WI38 (cell line): Measurements from ENCODE around the gene DOK4.

Source experiments
- H3K4me3 ChIP-seq: 2 replicates; pipeline ENCODE4 v1.5.1; 2011; ENCODE audit warnings: low read depth, mild to moderate bottlenecking, control low read depth, low read length
- TF ChIP-seq, protein P1 (sequence below): IDR thresholded peaks from 2 replicates; pipeline ENCODE4 v1.5.1; 2012; ENCODE audit warnings: low read depth, mild to moderate bottlenecking, control low read depth, low read length

DOK4 gene

GRCh38 chr16:57513371-57514102 lies 27.2 kb upstream of the DOK4 start:
- TF ChIP-seq, protein P1, sequence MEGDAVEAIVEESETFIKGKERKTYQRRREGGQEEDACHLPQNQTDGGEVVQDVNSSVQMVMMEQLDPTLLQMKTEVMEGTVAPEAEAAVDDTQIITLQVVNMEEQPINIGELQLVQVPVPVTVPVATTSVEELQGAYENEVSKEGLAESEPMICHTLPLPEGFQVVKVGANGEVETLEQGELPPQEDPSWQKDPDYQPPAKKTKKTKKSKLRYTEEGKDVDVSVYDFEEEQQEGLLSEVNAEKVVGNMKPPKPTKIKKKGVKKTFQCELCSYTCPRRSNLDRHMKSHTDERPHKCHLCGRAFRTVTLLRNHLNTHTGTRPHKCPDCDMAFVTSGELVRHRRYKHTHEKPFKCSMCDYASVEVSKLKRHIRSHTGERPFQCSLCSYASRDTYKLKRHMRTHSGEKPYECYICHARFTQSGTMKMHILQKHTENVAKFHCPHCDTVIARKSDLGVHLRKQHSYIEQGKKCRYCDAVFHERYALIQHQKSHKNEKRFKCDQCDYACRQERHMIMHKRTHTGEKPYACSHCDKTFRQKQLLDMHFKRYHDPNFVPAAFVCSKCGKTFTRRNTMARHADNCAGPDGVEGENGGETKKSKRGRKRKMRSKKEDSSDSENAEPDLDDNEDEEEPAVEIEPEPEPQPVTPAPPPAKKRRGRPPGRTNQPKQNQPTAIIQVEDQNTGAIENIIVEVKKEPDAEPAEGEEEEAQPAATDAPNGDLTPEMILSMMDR, result no peak
- no peak overlapping the region for H3K4me3 ChIP-seq

DNA sequence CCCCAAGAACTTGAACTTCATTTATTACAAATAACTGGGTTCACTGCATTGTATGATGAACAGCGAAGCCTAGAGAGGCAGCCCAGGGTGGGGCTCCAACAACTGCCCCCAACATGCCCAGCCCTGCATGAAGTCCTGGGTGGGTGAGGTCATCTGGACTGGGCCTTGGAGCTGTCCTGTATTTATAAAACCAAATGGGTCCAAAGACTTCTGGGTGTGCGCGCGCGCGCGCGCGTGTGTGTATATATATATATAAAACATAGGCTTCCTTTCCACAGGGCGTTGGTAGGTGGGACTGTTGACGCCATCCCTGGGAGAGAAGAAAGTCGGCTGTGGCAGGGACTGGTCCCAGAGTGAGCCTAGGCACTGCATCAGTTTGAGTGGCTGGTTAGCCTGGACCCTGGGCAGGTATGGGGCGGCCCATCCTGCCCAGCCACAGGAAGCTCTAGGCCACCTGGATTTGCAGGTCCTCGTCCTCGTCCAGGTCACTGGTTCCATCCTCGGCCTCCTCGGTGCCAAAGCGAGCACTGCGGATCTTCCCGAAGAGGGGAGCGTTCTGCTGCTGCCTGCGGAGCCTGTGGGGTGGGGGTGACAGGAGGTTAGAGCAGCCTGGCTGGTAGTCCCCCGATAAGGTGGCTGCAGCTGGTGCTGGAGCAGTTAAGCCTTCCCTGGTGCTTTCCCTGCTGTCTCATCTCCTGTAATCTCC lies 26.2 kb upstream of the DOK4 start:
- TF ChIP-seq, protein P1, result no peak

GRCh38 chr16:57510016-57510871 lies 24.0 kb upstream of the DOK4 start:
- no peak overlapping the region for H3K4me3 ChIP-seq
- TF ChIP-seq, protein P1, result no peak

More for the DNA sequence above, 26.2 kb upstream of the DOK4 start:
- no peak overlapping the region for H3K4me3 ChIP-seq

GRCh38 chr16:57509231-57509923 lies 23.1 kb upstream of the DOK4 start:
- H3K4me3 ChIP-seq, result no peak overlapping the region
- TF ChIP-seq, protein P1, result no peak

DNA sequence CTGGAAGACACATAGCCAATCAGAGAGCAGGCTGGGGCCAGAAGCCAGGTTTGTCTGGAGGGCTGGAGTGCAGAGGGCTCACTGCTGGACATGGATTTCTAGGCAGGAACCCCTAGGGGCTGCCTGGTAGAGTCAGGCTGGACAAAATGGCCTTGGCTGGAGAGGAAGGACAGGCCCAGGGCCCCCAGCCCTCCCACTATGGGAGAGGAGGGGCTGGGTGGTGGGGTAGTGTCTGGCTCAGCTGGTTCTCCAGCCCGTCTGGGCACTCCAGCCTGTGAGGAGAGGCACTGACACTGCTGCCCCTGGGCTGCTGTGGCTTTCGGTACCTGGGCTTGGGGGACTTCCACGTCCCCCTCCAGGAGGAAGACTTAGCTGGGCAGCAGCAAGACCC lies 21.7 kb upstream of the DOK4 start:
- H3K4me3 ChIP-seq, result no peak overlapping the region
- TF ChIP-seq, protein P1, result no peak

- TF ChIP-seq, protein P1, result no peak
- H3K4me3 ChIP-seq, result no peak overlapping the region
These were observed 21.1 kb upstream of the DOK4 start for GRCh38 chr16:57507136-57508034.
